HFF-Myc (cell line): Measurements from ENCODE around the gene NCR3LG1.

Source experiments
- DNase-seq: peaks from one replicate; pipeline ENCODE4 v3.0.0-alpha.2; 2011; ENCODE audit warnings: low read depth; ENCODE audit errors: extremely low read depth
- H3K4me3 ChIP-seq: replicated peaks from 2 replicates; pipeline ENCODE4 v1.5.1; 2011; ENCODE audit warnings: low read depth, mild to moderate bottlenecking, control low read depth, low read length
- CTCF ChIP-seq: IDR thresholded peaks from 2 replicates; pipeline ENCODE4 v1.5.1; 2012; ENCODE audit warnings: mild to moderate bottlenecking, low read depth, low read length, control low read depth; ENCODE audit errors: missing control alignments

The NCR3LG1 gene

GRCh38 chr11:17402486-17402885, 50.9 kb downstream of the NCR3LG1 start:
- no peak for TF ChIP-seq CTCF
- no peak overlapping the region for H3K4me3 ChIP-seq
- no peak for DNase-seq

- TF ChIP-seq CTCF = no peak
- DNase-seq = no peak
- H3K4me3 ChIP-seq = no peak overlapping the region
Measured at GRCh38 chr11:17403980-17404759, 52.6 kb downstream of the NCR3LG1 start.

- peak; percentile 39 for DNase-seq
- no peak overlapping the region for H3K4me3 ChIP-seq
Measured at GRCh38 chr11:17405232-17406005, 53.8 kb downstream of the NCR3LG1 start.

GRCh38 chr11:17406082-17406817, 54.6 kb downstream of the NCR3LG1 start:
- H3K4me3 ChIP-seq = no peak overlapping the region
- DNase-seq = no peak
- no peak for TF ChIP-seq CTCF

More at GRCh38 chr11:17405232-17406005, 53.8 kb downstream of the NCR3LG1 start:
- no peak for TF ChIP-seq CTCF

GRCh38 chr11:17406818-17407149, 55.2 kb downstream of the NCR3LG1 start:
- no peak overlapping the region for H3K4me3 ChIP-seq
- TF ChIP-seq CTCF = no peak
- DNase-seq = no peak

- no peak for DNase-seq
- no peak for TF ChIP-seq CTCF
- no peak overlapping the region for H3K4me3 ChIP-seq
Measured at GRCh38 chr11:17407575-17407974, 56.0 kb downstream of the NCR3LG1 start.
